Posterior cingulate gyrus (tissue), 11 donors: ENCODE data around the gene STARD13.
"Not testable (repeated sequence)": the region's sequence is repeated elsewhere in the genome, so short reads cannot be mapped to it uniquely, and the experiment has no call there.

Experiments
- DNase-seq, 10 donors: peaks; one replicate each; pipeline versions ENCODE4 v3.0.0 to v3.0.0-alpha.2; 2020 to 2021; ENCODE audit warnings: mixed read lengths in 3 of 10
- intact Hi-C: fragments of 100-400 bp; cut with DNase I; formaldehyde crosslinking; loops from one replicate; pipeline ENCODE4 v1.15.1; 2023

Gene STARD13

GRCh38 chr13:33260168-33261098 is 25.1 kb downstream of the STARD13 start:
- DNase-seq = no peak
- intact Hi-C loops = no loop called here

DNA sequence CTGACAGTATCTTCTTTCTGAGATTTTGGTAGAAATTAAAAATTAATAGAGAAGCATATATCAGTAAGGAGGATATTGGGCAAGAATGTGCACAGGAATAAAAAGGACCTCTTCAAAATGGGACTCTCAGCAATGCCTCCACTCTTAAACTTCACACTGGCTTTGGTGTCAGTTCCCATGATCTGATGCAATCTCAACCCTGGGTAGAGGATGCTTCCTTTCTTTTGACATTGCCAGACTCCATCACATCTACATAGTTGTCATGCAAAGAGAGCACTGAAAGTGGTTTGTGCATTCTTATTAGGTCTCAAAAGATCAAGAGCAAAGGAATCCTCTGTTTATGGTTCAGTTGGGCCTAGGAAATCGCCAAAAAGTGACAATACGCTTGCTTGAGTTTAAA is 26.3 kb downstream of the STARD13 start:
- no peak for DNase-seq
- intact Hi-C loops = no loop called here

DNA sequence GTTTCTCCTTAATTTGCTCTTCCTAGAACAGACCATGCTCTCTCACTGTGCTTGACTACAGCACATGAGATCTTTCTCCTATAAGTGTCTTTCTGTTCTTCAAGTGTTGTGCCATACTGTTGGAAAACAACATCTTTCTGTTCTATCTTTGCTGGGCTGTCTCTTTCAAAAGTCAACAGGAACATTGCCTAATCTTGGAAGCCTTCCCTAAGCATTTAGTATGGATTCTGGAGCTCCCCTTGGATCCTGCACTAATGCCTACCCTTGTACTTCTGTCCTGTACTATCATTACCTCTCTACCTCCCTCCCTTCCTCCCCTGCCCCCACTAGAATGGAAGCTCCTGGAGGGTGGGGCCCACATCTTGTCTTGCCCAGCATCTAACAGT is 26.8 kb downstream of the STARD13 start:
- intact Hi-C loops = no loop called here
- no peak for DNase-seq

- no peak for DNase-seq
- intact Hi-C loops = no loop called here
These were observed 27.4 kb downstream of the STARD13 start for GRCh38 chr13:33257841-33258807.

DNA sequence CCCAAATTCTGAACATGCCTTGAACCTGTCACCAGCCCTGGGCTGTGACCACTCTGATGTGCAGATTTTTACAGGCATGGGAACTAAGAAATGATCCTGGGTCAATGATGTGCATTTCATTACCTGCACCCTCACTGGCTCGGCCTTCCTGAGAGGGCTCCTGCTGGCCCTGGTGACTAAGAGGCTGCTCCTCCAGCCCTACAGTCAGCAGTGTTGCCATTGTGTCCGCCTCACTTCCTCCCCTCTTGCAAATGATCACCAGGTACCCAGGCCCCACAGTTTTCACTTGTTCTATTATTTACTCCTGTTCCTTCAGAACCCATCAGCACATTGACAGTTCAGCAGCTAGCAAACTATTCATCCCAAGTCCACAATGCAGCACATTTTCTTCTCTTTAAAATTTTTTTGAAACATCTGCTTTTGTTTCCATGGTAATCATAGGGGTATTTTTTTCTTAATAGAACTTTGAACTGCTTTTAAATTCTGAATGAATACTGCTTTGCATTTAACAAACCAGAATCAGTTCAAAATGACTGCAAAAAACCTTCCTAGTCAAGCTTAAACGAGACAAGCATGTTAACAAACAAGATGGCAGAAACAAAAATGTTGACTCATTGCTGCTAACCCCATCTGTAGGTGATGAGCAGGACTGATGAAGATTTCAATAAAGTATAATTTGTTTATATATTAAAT is 29.3 kb downstream of the STARD13 start:
- intact Hi-C loops = no loop called here
- no peak for DNase-seq

- DNase-seq = no peak
- intact Hi-C loops = no loop called here
These were observed 33.4 kb downstream of the STARD13 start for GRCh38 chr13:33252135-33252534.

GRCh38 chr13:33251131-33251661 is 34.4 kb downstream of the STARD13 start:
- intact Hi-C loops = no loop called here
- no peak for DNase-seq

DNA sequence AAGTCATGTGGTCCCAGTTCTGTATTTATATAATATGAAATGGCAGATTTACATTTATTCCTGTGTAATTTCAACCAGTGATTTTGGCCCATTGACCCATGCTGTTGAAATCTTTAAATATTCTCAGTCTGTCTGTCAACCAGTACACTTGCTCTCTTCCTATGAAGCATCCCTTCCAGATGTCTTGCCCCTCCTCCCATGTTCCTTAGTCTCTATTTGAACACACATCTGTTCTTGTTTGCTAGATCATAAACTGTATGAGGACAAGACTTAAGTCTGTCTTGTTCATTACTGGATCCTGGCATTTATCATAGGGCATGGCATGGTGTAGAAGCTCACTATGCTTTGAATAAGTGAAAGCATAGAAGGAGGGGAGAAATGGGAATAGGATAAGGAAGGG is 34.9 kb downstream of the STARD13 start:
- intact Hi-C loops = no loop called here
- no peak for DNase-seq

- intact Hi-C loops = no loop called here
- DNase-seq = no peak
These were observed 35.7 kb downstream of the STARD13 start for GRCh38 chr13:33249894-33250293.

GRCh38 chr13:33249066-33249465 is 36.5 kb downstream of the STARD13 start:
- intact Hi-C loops = no loop called here
- DNase-seq = no peak

DNA sequence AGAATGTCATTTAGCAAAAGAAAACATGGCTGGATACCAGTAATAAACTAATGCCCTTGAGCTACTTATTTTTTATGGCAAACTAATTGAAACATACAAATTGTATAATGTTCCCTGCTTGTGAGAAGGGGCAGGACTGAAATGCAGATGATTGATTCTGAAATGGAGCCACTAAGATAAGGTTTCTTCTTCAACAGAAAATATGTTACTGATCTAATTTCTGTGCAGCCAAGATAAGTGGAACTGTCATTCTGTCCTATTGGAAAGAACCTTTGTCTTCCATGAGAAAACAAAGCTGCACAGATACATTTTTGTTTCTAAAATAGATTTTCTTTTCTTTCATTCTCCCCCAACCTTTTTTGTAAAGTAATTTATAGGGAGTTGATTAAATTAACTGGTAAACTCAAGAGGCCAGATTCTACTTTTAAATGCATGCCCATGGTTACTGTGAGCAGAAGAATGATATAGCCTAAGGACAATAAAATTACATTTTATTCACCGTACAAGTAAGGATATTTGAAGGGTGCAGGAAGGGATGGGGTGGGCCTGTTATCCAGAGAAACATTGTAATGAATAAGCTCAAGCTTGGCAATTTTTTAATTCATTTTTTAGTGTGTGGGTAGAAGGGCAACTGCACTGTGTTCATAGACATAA is 39.9 kb downstream of the STARD13 start:
- intact Hi-C loops = no loop called here
- DNase-seq = no peak

DNA sequence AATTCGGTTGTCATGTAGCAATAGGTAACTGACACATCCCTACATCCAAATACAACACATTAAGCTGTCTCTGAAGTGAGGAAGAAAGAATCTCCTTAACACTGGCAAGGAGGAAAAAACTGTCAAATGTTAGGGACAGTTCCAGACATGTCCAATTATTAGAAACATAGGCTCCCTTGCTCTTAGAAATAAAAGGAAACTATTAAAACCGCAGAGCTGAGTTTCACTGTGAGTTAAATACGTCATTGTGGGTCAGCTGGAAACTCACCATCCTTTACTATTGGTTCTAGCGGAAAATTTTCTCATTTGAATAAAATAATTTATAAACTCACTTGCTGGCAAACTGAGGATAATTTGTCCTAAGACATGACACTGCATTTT is 40.7 kb downstream of the STARD13 start:
- no peak for DNase-seq
- intact Hi-C loops = no loop called here

- DNase-seq = no peak
- intact Hi-C loops = no loop called here
These were observed 41.2 kb downstream of the STARD13 start for GRCh38 chr13:33244210-33244906.

DNA sequence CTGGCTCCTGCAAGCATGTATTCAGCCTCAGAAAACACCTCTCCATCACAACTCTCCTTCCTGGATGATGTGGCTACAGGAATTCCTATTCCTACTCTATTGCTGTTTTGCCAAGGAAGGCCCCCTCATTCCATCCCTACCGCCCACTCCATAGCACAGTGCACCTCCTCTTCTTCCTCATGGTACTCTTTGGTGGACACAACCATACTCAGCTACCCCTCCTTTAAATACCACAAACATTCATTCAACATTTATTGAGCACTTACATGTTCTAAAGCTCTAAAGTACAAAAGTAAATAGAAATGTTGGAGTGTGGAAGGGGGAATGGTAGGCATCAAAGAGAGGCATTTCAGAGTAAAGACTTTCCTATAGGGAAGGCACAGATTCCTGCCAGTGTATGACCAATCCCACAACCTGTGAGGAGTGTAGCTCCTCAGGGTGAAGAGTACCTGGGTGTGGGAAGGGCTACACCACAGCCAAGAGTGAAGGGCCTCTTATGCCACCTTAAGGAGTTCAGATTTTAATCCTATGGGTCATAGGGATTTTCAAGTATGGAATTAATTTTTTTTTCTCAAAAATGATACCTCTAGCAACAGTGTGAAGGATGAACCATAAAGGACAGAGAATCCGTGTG is 42.5 kb downstream of the STARD13 start:
- intact Hi-C loops = no loop called here
- no peak for DNase-seq

- intact Hi-C loops, DNase-seq: not testable (repeated sequence)
These were observed 43.2 kb downstream of the STARD13 start for GRCh38 chr13:33242372-33242771.

GRCh38 chr13:33236021-33236420 is 49.5 kb downstream of the STARD13 start:
- no peak for DNase-seq
- intact Hi-C loops = no loop called here

DNA sequence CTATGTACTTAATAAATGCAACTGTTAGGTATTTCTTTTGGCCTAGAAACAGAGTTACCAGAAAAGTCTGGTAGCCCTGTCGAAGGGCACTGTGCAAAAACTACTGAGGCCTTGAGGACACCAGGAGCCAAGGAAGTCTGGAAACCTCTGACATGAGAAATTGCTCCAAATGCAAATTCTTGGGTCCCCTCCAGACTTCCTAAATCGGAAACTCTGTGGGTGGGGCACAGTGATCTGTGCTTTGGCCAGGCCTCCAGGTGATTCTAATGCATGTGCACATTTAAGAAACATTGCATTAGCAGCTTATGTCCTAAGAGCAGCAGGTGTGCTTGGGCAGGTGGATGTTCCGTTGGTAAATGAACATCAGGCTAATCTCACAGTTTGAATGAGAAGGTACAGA is 50.0 kb downstream of the STARD13 start:
- no peak for DNase-seq
- intact Hi-C loops = no loop called here

DNA sequence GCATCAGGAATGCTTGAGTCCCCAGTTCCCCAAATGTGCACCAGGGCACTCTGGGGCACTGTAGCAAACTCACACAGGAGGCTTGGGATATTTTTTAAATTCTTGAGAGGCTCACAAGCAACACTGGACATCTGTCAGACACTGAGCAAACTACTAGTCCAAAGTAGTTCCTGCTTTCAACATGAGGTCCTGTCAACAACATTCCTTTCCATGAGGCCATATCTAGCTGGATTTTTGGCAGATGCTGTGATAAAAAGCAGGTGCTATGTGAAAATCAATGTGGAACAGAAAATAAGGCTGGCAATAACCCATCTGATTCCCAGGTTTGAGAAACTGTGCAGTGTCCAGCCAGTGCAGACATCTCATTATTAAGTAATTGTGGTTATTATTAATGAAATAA is 50.5 kb downstream of the STARD13 start:
- DNase-seq = no peak
- intact Hi-C loops = no loop called here

DNA sequence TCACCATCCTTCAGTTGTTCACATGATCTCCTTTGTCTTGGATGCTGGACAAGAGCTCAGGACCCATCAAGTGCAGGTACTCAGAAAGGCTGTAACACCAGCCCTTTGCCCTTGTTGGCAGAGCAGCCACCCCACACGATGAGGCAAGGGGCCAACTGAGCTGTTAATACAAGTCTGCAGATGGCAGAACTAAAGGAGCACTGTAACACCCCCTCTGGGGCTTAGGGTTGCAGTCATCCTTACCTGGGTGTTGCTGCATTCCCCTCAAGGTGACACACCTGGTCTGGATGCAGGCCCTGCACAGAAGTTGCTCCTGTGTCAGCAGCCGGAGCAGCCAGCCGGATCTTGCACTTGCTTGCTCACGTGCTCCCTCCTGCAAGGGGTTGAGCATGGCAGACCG is 52.0 kb downstream of the STARD13 start:
- intact Hi-C loops = no loop called here
- DNase-seq = no peak
